ENCODE measurements around the gene G3BP2.

GRCh38 chr4:75653845-75654503 is 19.2 kb downstream of the G3BP2 start:
- TF ChIP-seq POLR2A (IDR thresholded peaks at IDR 0.05) (no peak), POLR2AphosphoS5 (IDR thresholded peaks at IDR 0.05) (no peak), CTCF (IDR thresholded peaks at IDR 0.05) (peak in 1 of 3 donors; percentile 24)
